ENCODE data around the gene ALG2. TPM values are rescaled to one million over a fixed set of nuclear protein-coding genes. Genes with fewer than 3 reads are reported as not detected.
A peak's percentile ranks its signal among the peaks of the same experiment; 100 is the strongest.

Gene ALG2
- total RNA-seq, 2 donors from 2014 or later: 52.1 to 58.6 TPM

GRCh38 chr9:99259231-99259918, 37.6 kb upstream of the ALG2 start:
- Histone ChIP-seq H3K27ac (peak overlapping the region in 3 of 4 donors; percentile 75 to 79 (median 75)), H3K4me1 (peaks cover 19% of the 10 kb centered on the region), H3K36me3 (replicated peaks in 1 of 2; ENCODE audit: insufficient read depth in 1 of 2, low read depth in 2 of 2) (no peaks in the 10 kb centered on the region), H3K4me3 (peak overlapping the region in 1 of 2 donors; percentile 25), H3K27me3 (no peaks in the 10 kb centered on the region), H3K9me3 (no peaks in the 10 kb centered on the region)
- intact Hi-C loops (cut with DNase I): no loop called here
- DNase-seq (peak; percentile 88 to 95 (median 92)), ATAC-seq (peak; percentile 97)
- WGBS, 2 donors: 6 to 11% methylated on average over 13 to 27 of the region's 27 CpGs
- TF ChIP-seq CTCF (IDR thresholded peaks at IDR 0.05): no peak
- TF ChIP-seq POLR2A (IDR thresholded peaks at IDR 0.05): peak in 2 of 3 donors; percentile 69 to 77

GRCh38 chr9:99257723-99258389, 36.1 kb upstream of the ALG2 start:
- H3K27me3 ChIP-seq: no peaks in the 10 kb centered on the region
- intact Hi-C loops (cut with DNase I): no loop called here
- peaks cover 19% of the 10 kb centered on the region for H3K4me1 ChIP-seq
- DNase-seq (no peak), ATAC-seq (no peak)
- no peak overlapping the region for H3K4me3 ChIP-seq
- TF ChIP-seq CTCF (IDR thresholded peaks at IDR 0.05) (no peak), POLR2A (IDR thresholded peaks at IDR 0.05) (no peak)
- no peaks in the 10 kb centered on the region for H3K36me3 ChIP-seq (replicated peaks in 1 of 2; ENCODE audit: insufficient read depth in 1 of 2, low read depth in 2 of 2)
- no peaks in the 10 kb centered on the region for H3K9me3 ChIP-seq
- no peak overlapping the region for H3K27ac ChIP-seq
- 88 to 90% methylated on average over 6 to 8 of the region's 8 CpGs for WGBS, 2 donors

GRCh38 chr9:99255651-99256050, 33.9 kb upstream of the ALG2 start:
- Histone ChIP-seq H3K27me3 (no peaks in the 10 kb centered on the region), H3K27ac (no peak overlapping the region), H3K36me3 (replicated peaks in 1 of 2; ENCODE audit: insufficient read depth in 1 of 2, low read depth in 2 of 2) (no peaks in the 10 kb centered on the region), H3K9me3 (no peaks in the 10 kb centered on the region), H3K4me3 (no peak overlapping the region), H3K4me1 (peaks cover 19% of the 10 kb centered on the region)
- 83 to 84% methylated on average over 1 of the region's 1 CpG for WGBS, 2 donors
- TF ChIP-seq CTCF (IDR thresholded peaks at IDR 0.05) (no peak), POLR2A (IDR thresholded peaks at IDR 0.05) (no peak)
- intact Hi-C loops (cut with DNase I): no loop called here
- ATAC-seq (no peak), DNase-seq (no peak)

GRCh38 chr9:99253772-99254431, 32.2 kb upstream of the ALG2 start:
- Histone ChIP-seq H3K9me3 (no peaks in the 10 kb centered on the region), H3K4me3 (no peak overlapping the region), H3K27ac (no peak overlapping the region), H3K27me3 (no peaks in the 10 kb centered on the region), H3K36me3 (replicated peaks in 1 of 2; ENCODE audit: insufficient read depth in 1 of 2, low read depth in 2 of 2) (no peaks in the 10 kb centered on the region), H3K4me1 (peaks cover 6% of the 10 kb centered on the region)
- intact Hi-C loops (cut with DNase I): no loop called here
- ATAC-seq: no peak
- TF ChIP-seq POLR2A (IDR thresholded peaks at IDR 0.05) (no peak), CTCF (IDR thresholded peaks at IDR 0.05) (no peak)
- 79 to 86% methylated on average over 14 to 15 of the region's 15 CpGs for WGBS, 2 donors
- no peak for DNase-seq
